Tibial nerve (tissue), 4 donors: ENCODE data around the gene DUSP6. TPM values are rescaled to one million over a fixed set of nuclear protein-coding genes. Genes with fewer than 3 reads are reported as not detected.

Source experiments
- DNase-seq, 2 donors: peaks; one replicate each; pipeline ENCODE4 v3.0.0-alpha.2; 2019; ENCODE audit warnings: low spot score in 2 of 2
- H3K27ac ChIP-seq, 4 donors: fragments of 200-600 bp; sonication (generic) in 3 of 4; one replicate each; pipeline ENCODE4 v1.5.1; 2017 to 2019; ENCODE audit warnings: mild to moderate bottlenecking in 1 of 4
- H3K27me3 ChIP-seq, 2 donors: fragments of 200-600 bp; sonication (generic) in 1 of 2; one replicate each; pipeline versions ENCODE4 v1.5.1 to v1.6.0; 2017 to 2019
- H3K36me3 ChIP-seq, 3 donors: fragments of 200-600 bp; sonication (generic); one replicate each; pipeline ENCODE4 v1.5.1; 2018 to 2019
- H3K4me1 ChIP-seq, 4 donors: fragments of 200-600 bp; sonication (generic) in 3 of 4; one replicate each; pipeline ENCODE4 v1.5.1; 2017 to 2019
- H3K4me3 ChIP-seq, 4 donors: fragments of 200-600 bp; sonication (generic) in 3 of 4; one replicate each; pipeline ENCODE4 v1.5.1; 2017 to 2019; ENCODE audit warnings: mild to moderate bottlenecking in 1 of 4, moderate library complexity in 1 of 4
- H3K9me3 ChIP-seq, 4 donors: fragments of 200-600 bp; sonication (generic) in 3 of 4; one replicate each; pipeline ENCODE4 v1.5.1; 2017 to 2019
- EP300 ChIP-seq, 2 donors: sonication (generic); formaldehyde crosslinking; IDR thresholded peaks; one replicate each; pipeline ENCODE4 v1.6.1; 2017; ENCODE audit warnings: antibody characterized with exemption in 2 of 2, mild to moderate bottlenecking in 1 of 2
- POLR2A ChIP-seq, 2 donors: fragments of 450-650 bp; IDR thresholded peaks; one replicate each; pipeline ENCODE4 v1.6.1; 2017; ENCODE audit warnings: antibody characterized with exemption in 2 of 2, mild to moderate bottlenecking in 2 of 2, moderate library complexity in 2 of 2
- WGBS, 2 donors: methylation state at CpG; one replicate each; pipeline ENCODE4 v1.1.5; 2018; 5-methylcytosine and 5-hydroxymethylcytosine counted together
- total RNA-seq, 4 donors: library from RNA; depleted of rRNA; stranded (reverse); fragments of >200 nt; gene quantifications; one replicate each; pipeline ENCODE4 v1.1.0, GENCODE V29; 2016
- TF ChIP-seq, protein P1 (sequence below), 5 experiments: fragments of 200-600 bp in 3 of 5; fragments of 450-650 bp in 2 of 5; sonication (generic) in 3 of 5; IDR thresholded peaks; one replicate each; pipeline ENCODE4 v1.5.1; 2016 to 2019; ENCODE audit warnings: antibody characterized with exemption in 5 of 5, mild to moderate bottlenecking in 3 of 5, moderate library complexity in 2 of 5

The DUSP6 gene
- total RNA-seq, 4 donors from 2014 or later: 66.5 to 85.2 (median 72.8) TPM

DNA sequence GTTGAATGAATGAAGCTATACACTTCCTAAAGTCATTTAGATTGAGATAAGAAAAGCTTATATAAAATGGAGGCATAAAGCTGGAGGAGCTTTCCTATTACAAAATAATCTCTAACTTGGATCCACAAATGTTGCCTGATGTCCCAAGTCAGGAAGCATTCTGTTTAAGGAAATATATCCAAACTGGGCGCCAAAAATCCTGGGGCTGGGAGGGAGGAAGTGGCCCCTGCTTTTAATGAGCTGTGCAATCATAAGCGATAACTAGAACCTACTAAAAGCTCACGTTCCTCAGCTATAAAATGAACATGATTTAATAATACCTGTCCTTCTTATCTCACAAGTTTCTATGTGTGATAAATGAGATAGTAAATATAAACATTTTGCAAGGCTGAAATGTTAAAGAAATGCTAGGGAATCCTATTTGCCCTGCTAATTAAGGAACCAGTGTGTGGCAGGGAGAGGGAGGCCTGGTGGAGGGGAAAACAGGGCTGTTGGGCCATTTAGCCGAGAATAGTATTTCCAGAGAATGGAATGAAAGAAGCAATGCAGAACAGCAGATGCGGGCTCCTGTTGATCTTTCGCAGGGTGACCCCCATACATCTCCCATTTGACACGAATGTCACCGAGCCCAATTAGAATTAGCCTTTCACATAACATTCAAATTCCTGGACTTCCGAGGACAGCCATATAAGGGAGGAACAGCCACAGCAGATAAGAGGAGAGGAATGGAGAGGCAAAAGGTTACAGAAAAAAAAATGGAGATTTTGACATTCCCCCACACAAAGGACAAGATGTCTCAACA lies 25.9 kb downstream of the DUSP6 start:
- Histone ChIP-seq H3K27ac (peak overlapping the region in 3 of 4 donors; percentile 44 to 81 (median 80)), H3K27me3 (no peaks in the 10 kb centered on the region), H3K4me3 (no peak overlapping the region), H3K9me3 (peaks cover 0 to 10% (median 0%) of the 10 kb centered on the region in 4 donors), H3K4me1 (peaks cover 0 to 43% (median 12%) of the 10 kb centered on the region in 4 donors), H3K36me3 (no peaks in the 10 kb centered on the region)
- DNase-seq: no peak
- 55 to 58% methylated on average over 9 of the region's 9 CpGs for WGBS, 2 donors
- TF ChIP-seq, protein P1, sequence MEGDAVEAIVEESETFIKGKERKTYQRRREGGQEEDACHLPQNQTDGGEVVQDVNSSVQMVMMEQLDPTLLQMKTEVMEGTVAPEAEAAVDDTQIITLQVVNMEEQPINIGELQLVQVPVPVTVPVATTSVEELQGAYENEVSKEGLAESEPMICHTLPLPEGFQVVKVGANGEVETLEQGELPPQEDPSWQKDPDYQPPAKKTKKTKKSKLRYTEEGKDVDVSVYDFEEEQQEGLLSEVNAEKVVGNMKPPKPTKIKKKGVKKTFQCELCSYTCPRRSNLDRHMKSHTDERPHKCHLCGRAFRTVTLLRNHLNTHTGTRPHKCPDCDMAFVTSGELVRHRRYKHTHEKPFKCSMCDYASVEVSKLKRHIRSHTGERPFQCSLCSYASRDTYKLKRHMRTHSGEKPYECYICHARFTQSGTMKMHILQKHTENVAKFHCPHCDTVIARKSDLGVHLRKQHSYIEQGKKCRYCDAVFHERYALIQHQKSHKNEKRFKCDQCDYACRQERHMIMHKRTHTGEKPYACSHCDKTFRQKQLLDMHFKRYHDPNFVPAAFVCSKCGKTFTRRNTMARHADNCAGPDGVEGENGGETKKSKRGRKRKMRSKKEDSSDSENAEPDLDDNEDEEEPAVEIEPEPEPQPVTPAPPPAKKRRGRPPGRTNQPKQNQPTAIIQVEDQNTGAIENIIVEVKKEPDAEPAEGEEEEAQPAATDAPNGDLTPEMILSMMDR (IDR thresholded peaks at IDR 0.05): no peak
- TF ChIP-seq EP300 (IDR thresholded peaks at IDR 0.05) (no peak), POLR2A (IDR thresholded peaks at IDR 0.05) (no peak)

DNA sequence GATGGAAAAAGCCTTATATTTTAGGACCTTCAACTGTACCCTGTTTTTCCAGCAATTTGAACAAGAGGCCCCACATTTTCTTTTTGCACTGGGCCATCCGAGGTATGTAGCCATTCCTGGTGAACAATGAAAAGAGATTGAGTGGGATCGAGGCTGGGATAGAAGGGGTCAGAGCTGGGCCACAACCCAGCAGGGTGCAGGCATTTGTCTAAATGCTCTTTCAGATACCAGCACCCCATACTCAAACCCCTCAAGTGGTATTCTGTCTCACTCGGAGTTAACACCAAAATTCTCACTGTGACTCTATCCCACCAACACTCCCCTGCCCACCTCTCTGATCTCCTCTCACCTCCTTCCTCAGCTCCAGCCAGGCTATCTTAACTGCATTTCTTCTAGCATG lies 26.8 kb downstream of the DUSP6 start:
- no peak for DNase-seq
- Histone ChIP-seq H3K9me3 (peaks cover 0 to under 1% (median 0%) of the 10 kb centered on the region in 4 donors), H3K36me3 (no peaks in the 10 kb centered on the region), H3K27me3 (no peaks in the 10 kb centered on the region), H3K4me1 (peaks cover 0 to 43% (median 12%) of the 10 kb centered on the region in 4 donors), H3K4me3 (no peak overlapping the region), H3K27ac (peak overlapping the region; percentile 2 to 81 (median 48))
- 53 to 63% methylated on average over 3 of the region's 3 CpGs for WGBS, 2 donors
- TF ChIP-seq, protein P1 (IDR thresholded peaks at IDR 0.05): no peak
- TF ChIP-seq POLR2A (IDR thresholded peaks at IDR 0.05) (no peak), EP300 (IDR thresholded peaks at IDR 0.05) (no peak)

DNA sequence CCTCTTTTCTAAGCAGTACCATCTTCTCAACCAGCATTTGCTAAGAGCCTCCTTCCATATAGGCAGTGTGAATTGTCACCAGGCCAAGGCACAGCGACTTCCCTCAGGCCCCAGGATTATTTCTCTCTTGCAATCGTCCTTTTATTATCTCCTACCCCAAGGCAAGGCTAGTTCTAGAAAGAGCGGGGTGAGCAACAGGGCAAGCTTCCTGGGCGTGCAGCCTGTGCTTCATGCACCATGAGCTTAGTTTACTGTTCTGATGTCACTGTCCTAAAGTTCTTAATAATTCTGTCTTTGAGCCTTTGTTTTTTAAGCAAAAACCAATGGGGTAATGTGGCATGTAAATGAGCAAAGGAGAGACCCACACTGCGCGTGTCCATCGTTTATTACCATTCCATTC lies 27.9 kb downstream of the DUSP6 start:
- no peak for DNase-seq
- Histone ChIP-seq H3K27ac (peak overlapping the region; percentile 1 to 56 (median 19)), H3K27me3 (no peaks in the 10 kb centered on the region), H3K9me3 (no peaks in the 10 kb centered on the region), H3K4me1 (peaks cover 0 to 47% (median 12%) of the 10 kb centered on the region in 4 donors), H3K4me3 (no peak overlapping the region), H3K36me3 (no peaks in the 10 kb centered on the region)
- TF ChIP-seq EP300 (IDR thresholded peaks at IDR 0.05) (no peak), POLR2A (IDR thresholded peaks at IDR 0.05) (no peak)
- TF ChIP-seq, protein P1 (IDR thresholded peaks at IDR 0.05): no peak
- 61 to 69% methylated on average over 7 of the region's 7 CpGs for WGBS, 2 donors

DNA sequence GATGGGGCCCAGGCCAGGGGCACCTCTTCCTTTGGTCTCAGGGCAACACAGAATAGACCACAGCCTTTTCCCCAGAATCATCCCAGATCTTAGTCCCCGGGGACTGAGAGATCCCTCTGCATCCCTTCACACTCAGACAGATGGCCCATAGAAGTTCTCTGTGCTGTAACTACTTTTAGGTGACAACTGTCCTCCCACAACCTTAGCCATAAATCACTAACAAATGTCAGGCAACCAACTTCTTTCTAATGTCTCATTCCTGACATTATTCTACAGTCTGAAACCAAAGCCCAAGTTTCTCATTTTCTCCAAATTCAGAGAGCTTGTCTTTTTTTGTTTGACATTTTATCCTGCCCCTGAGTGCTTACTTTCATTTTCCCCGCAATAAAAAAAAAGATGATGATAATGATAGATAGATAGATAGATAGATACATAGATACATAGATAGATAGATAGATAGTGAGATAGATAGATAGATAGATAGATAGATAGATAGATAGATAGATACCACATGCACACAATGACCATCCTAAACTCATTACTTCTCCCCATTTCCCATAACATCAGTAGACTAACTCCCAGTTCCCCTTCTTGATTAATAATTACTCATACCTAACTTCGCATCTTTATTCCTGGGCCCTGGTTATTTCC lies 28.6 kb downstream of the DUSP6 start:
- no peak for TF ChIP-seq EP300 (IDR thresholded peaks at IDR 0.05)
- TF ChIP-seq POLR2A (IDR thresholded peaks at IDR 0.05): no peak
- TF ChIP-seq, protein P1 (IDR thresholded peaks at IDR 0.05): no peak
- DNase-seq: no peak
- Histone ChIP-seq H3K4me3 (no peak overlapping the region), H3K4me1 (peaks cover 0 to 47% (median 12%) of the 10 kb centered on the region in 4 donors), H3K36me3 (no peaks in the 10 kb centered on the region), H3K9me3 (no peaks in the 10 kb centered on the region), H3K27me3 (no peaks in the 10 kb centered on the region), H3K27ac (peak overlapping the region; percentile 1 to 56 (median 19))
- WGBS, 2 donors: 65 to 68% methylated on average over 3 of the region's 3 CpGs

DNA sequence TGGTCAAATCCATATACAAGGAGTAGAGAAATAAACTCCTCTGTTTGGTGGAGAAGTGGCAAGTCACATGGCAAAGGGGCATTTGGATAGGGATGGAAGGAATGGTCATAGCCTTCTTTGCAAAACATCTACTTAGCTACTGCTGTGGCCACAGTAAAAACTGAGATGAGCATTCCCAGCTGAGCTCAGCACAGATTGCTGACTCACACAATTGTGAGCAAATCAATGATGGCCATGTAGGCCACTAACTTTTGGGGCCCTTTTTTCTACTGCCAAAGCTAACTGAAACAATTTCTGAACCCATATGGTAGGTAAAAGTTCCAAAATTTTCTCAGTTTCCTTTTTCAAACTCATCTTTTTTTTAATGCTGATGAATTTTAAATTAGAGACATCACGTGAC lies 31.6 kb downstream of the DUSP6 start:
- Histone ChIP-seq H3K36me3 (no peaks in the 10 kb centered on the region), H3K27ac (no peak overlapping the region), H3K9me3 (no peaks in the 10 kb centered on the region), H3K4me1 (peaks cover 0 to 27% (median 2%) of the 10 kb centered on the region in 4 donors), H3K4me3 (no peak overlapping the region), H3K27me3 (no peaks in the 10 kb centered on the region)
- WGBS, 2 donors: 92 to 97% methylated on average over 1 of the region's 1 CpG
- no peak for DNase-seq
- TF ChIP-seq POLR2A (IDR thresholded peaks at IDR 0.05) (no peak), EP300 (IDR thresholded peaks at IDR 0.05) (no peak)
- TF ChIP-seq, protein P1 (IDR thresholded peaks at IDR 0.05): no peak
